PC-3 (cell line): ENCODE measurements around the gene CYBA. TPM values are rescaled to one million over a fixed set of nuclear protein-coding genes. Genes with fewer than 3 reads are reported as not detected.

Experiments used
- ATAC-seq: fragments of 200-7000 bp; cut with Tn5 transposase; 2 replicates; pipeline ENCODE4 v1.9.1; 2020; ENCODE audit warnings: mild to moderate bottlenecking, moderate library complexity
- BruUV-seq: library from RNA; stranded (reverse); fragments of 400-500 nt; replicated peaks from 2 replicates; lab custom pipeline; 2021; lab: Mats Ljungman, UMichigan
- CTCF ChIA-PET: fragments of 300-600 bp; sonication (Branson Sonifier 250); formaldehyde crosslinking; loops from one replicate; lab custom pipeline; 2022; ENCODE audit warnings: antibody characterized with exemption; lab: Charles Lee
- POLR2A ChIA-PET: fragments of 300-600 bp; sonication (Branson Sonifier 250); formaldehyde crosslinking; loops from one replicate; lab custom pipeline; 2022; ENCODE audit warnings: antibody characterized with exemption; ENCODE audit not compliant: unreplicated experiment; lab: Charles Lee
- DNase-seq: peaks from one replicate; pipeline ENCODE4 v3.0.0-alpha.2; 2015
- H2AFZ ChIP-seq: fragments of 300-600 bp; sonication (generic); 2 replicates; pipeline ENCODE4 v1.6.0; 2016; ENCODE audit warnings: antibody characterized with exemption, low read length
- H3F3A ChIP-seq: fragments of 300-600 bp; sonication (generic); one replicate; pipeline ENCODE4 v1.6.0; 2017; ENCODE audit warnings: antibody characterized with exemption, low read length, control low read depth, mild to moderate bottlenecking; ENCODE audit not compliant: unreplicated experiment
- H3K27ac ChIP-seq: fragments of 300-600 bp; sonication (generic); 2 replicates; pipeline ENCODE4 v1.5.1; 2016; ENCODE audit warnings: mild to moderate bottlenecking, low read length
- H3K27me3 ChIP-seq: fragments of 300-600 bp; sonication (generic); 2 replicates; pipeline ENCODE4 v1.6.1; 2016; ENCODE audit warnings: low read length, mixed read lengths
- H3K36me3 ChIP-seq: fragments of 300-600 bp; sonication (generic); 2 replicates; pipeline ENCODE4 v1.6.1; 2016; ENCODE audit warnings: low read depth, mixed run types, low read length, mixed read lengths
- H3K4me1 ChIP-seq: fragments of 300-600 bp; sonication (generic); 2 replicates; pipeline ENCODE4 v1.5.1; 2016; ENCODE audit warnings: low read length; ENCODE audit not compliant: insufficient read depth
- H3K4me2 ChIP-seq: fragments of 300-600 bp; sonication (generic); 2 replicates; pipeline ENCODE4 v1.6.0; 2016; ENCODE audit warnings: low read length
- H3K4me3 ChIP-seq: fragments of 300-600 bp; sonication (generic); 2 replicates; pipeline ENCODE4 v1.5.1; 2016; ENCODE audit warnings: mild to moderate bottlenecking, low read length, mixed read lengths
- H3K79me2 ChIP-seq: fragments of 300-600 bp; sonication (generic); 2 replicates; pipeline ENCODE4 v1.6.1; 2017; ENCODE audit warnings: low read length, mixed read lengths
- H3K9ac ChIP-seq: fragments of 300-600 bp; sonication (generic); 2 replicates; pipeline ENCODE4 v1.6.0; 2016; ENCODE audit warnings: mild to moderate bottlenecking, low read length
- H3K9me2 ChIP-seq: fragments of 300-600 bp; sonication (generic); replicated peaks from 2 replicates; pipeline ENCODE4 v1.6.1; 2016; ENCODE audit warnings: mixed run types, low read length, mixed read lengths
- H3K9me3 ChIP-seq: fragments of 300-600 bp; sonication (generic); 2 replicates; pipeline ENCODE4 v1.6.1; 2016; ENCODE audit warnings: low read length, mixed read lengths
- H4K20me1 ChIP-seq: fragments of 300-600 bp; sonication (generic); 2 replicates; pipeline ENCODE4 v1.6.1; 2016; ENCODE audit warnings: low read length, mixed read lengths
- EZH2 ChIP-seq: fragments of 300-600 bp; sonication (generic); IDR thresholded peaks from one replicate; pipeline ENCODE4 v1.6.1; 2017; ENCODE audit warnings: antibody characterized with exemption, mild to moderate bottlenecking, low read length; ENCODE audit not compliant: unreplicated experiment
- EZH2phosphoT487 ChIP-seq: fragments of 300-600 bp; sonication (generic); IDR thresholded peaks from 2 replicates; pipeline ENCODE4 v1.6.1; 2018; ENCODE audit warnings: mild to moderate bottlenecking, antibody characterized with exemption, low read length, borderline replicate concordance
- intact Hi-C: fragments of 100-400 bp; cut with micrococcal nuclease; formaldehyde crosslinking; loops from 2 replicates; pipeline ENCODE4 v1.9.0; 2023
- total RNA-seq: library from RNA; depleted of rRNA; stranded (reverse); fragments of >200 nt; gene quantifications from 2 replicates; pipeline ENCODE4 v1.2.3, GENCODE V29; 2014
- TF ChIP-seq, protein P1 (sequence below): fragments of 300-600 bp; sonication (generic); conservative IDR thresholded peaks from 2 replicates; pipeline ENCODE4 v1.5.1; 2017; ENCODE audit warnings: antibody characterized with exemption, low read depth, mild to moderate bottlenecking, low read length

The CYBA gene
- total RNA-seq, 1 experiment from 2014 or later = not detected

DNA sequence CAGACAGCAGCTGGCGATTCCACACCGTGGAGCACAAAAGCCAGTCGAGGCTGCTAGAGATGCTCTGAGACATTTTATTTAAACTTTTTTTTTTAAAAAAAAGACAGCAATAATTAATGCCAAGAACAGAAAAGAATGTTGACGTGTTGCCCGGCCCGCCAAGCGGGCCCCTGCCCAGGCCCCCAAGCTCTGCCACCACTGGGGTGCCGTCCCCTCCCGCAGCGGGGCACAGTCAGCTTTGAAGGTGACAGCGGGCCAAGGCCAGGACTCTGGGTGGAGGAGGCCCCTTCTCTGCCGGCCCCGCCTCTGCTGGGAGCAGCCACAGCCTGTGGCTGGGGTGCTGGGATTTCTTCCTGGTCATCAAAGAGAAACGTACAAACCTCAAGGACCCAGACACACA is 45.6 kb upstream of the CYBA start:
- H3K79me2 ChIP-seq = no peaks in the 10 kb centered on the region
- H2AFZ ChIP-seq = no peak overlapping the region
- ChIA-PET CTCF (no interaction called here), POLR2A (no interaction called here)
- peaks cover 10% of the 10 kb centered on the region for H3K4me1 ChIP-seq
- H3K9me2 ChIP-seq = no peaks in the 10 kb centered on the region
- intact Hi-C loops = no loop called here
- no peak overlapping the region for H3K27ac ChIP-seq
- TF ChIP-seq, protein P1, sequence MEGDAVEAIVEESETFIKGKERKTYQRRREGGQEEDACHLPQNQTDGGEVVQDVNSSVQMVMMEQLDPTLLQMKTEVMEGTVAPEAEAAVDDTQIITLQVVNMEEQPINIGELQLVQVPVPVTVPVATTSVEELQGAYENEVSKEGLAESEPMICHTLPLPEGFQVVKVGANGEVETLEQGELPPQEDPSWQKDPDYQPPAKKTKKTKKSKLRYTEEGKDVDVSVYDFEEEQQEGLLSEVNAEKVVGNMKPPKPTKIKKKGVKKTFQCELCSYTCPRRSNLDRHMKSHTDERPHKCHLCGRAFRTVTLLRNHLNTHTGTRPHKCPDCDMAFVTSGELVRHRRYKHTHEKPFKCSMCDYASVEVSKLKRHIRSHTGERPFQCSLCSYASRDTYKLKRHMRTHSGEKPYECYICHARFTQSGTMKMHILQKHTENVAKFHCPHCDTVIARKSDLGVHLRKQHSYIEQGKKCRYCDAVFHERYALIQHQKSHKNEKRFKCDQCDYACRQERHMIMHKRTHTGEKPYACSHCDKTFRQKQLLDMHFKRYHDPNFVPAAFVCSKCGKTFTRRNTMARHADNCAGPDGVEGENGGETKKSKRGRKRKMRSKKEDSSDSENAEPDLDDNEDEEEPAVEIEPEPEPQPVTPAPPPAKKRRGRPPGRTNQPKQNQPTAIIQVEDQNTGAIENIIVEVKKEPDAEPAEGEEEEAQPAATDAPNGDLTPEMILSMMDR = no peak
- no peak for TF ChIP-seq EZH2phosphoT487
- H3K4me2 ChIP-seq = no peak overlapping the region
- no peak overlapping the region for H3K4me3 ChIP-seq
- no peaks in the 10 kb centered on the region for H3K36me3 ChIP-seq
- H4K20me1 ChIP-seq = no peaks in the 10 kb centered on the region
- H3K27me3 ChIP-seq = no peaks in the 10 kb centered on the region
- no peak overlapping the region for H3K9ac ChIP-seq
- no peaks in the 10 kb centered on the region for H3K9me3 ChIP-seq
- ATAC-seq = no peak
- H3F3A ChIP-seq = no peaks in the 10 kb centered on the region
- no TSS peak for BruUV-seq
- DNase-seq = no peak

DNA sequence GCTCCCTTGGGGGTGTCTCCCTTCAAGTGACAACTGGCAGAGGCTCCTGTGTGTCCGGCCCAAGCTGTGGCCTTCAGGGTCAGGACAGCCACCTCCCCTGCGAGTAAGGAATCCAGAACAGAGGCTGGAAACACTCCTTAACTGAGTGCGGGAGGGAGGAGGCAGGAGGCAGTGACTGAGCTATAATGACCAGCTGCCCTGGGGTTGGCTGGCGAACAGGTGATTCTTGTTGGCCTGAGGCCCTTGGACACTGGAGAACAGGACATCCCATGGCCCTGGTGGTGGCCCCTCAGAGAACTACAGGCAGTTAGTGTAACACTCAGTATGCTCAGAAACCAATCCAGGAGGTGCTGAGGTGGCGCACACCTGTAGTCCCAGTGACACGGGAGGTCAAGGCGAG is 44.9 kb upstream of the CYBA start:
- TF ChIP-seq, protein P1 = no peak
- TF ChIP-seq EZH2 (no peak), EZH2phosphoT487 (no peak)
- intact Hi-C loops = no loop called here
- POLR2A ChIA-PET = no interaction called here
- H3K9me2 ChIP-seq = no peaks in the 10 kb centered on the region
- no peak overlapping the region for H3K9ac ChIP-seq
- H3K36me3 ChIP-seq = no peaks in the 10 kb centered on the region
- no peak overlapping the region for H3K4me2 ChIP-seq
- no peaks in the 10 kb centered on the region for H3K9me3 ChIP-seq
- ATAC-seq = no peak
- H3K4me1 ChIP-seq = peaks cover 4% of the 10 kb centered on the region
- no peak for DNase-seq
- no TSS peak for BruUV-seq
- CTCF ChIA-PET = no interaction called here
- no peaks in the 10 kb centered on the region for H3K27me3 ChIP-seq
- H3K4me3 ChIP-seq = no peak overlapping the region
- H4K20me1 ChIP-seq = no peaks in the 10 kb centered on the region
- no peaks in the 10 kb centered on the region for H3F3A ChIP-seq
- no peaks in the 10 kb centered on the region for H3K79me2 ChIP-seq
- no peak overlapping the region for H3K27ac ChIP-seq
- H2AFZ ChIP-seq = no peak overlapping the region

DNA sequence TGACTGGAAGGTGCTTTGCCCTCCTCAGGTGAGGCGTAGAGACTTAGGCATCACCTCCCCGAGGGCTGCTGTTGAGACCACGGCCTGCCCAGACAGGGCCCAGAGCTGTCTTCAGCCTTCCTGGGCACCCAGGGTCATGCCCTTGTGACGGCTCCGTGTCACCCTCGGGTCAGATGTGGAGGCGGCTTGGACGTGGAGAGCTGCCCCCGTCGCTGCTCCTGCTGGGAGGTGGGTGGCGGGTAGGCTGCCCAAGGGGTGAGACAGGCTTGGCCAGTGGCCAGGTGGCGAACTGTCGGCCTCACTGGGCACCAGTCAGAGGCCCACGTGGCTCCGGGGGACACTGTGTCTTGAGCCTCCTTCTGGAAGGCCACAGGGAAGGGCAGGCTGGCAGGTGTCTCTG is 44.4 kb upstream of the CYBA start:
- BruUV-seq = no TSS peak
- Histone ChIP-seq H3K9ac (no peak overlapping the region), H3K4me3 (no peak overlapping the region), H3K27me3 (no peaks in the 10 kb centered on the region), H3K4me2 (no peak overlapping the region), H3K4me1 (no peaks in the 10 kb centered on the region), H3K9me3 (no peaks in the 10 kb centered on the region), H3K79me2 (no peaks in the 10 kb centered on the region), H3K27ac (no peak overlapping the region), H3K36me3 (no peaks in the 10 kb centered on the region), H3K9me2 (no peaks in the 10 kb centered on the region), H3F3A (no peaks in the 10 kb centered on the region), H4K20me1 (no peaks in the 10 kb centered on the region), H2AFZ (no peak overlapping the region)
- CTCF ChIA-PET = no interaction called here
- no peak for TF ChIP-seq EZH2
- TF ChIP-seq, protein P1 = no peak
- no peak for TF ChIP-seq EZH2phosphoT487
- DNase-seq (no peak), ATAC-seq (no peak)
- intact Hi-C loops = no loop called here
- POLR2A ChIA-PET = no interaction called here
